Stimulated activated naive CD8-positive, alpha-beta T cell treated with anti-CD3 and anti-CD28 coated beads, Interleukin-15, amount 100 ng/mL, for 72 hours (primary cell): ENCODE results near the gene NQO2.

Experiments used
- ATAC-seq: fragments of 150-1000 bp; cut with Tn5 transposase; 2 replicates; pipeline ENCODE4 v1.10.0; 2021; ENCODE audit warnings: mild to moderate bottlenecking, moderate library complexity
- DNase-seq, 2 donors: peaks; one replicate each; pipeline ENCODE4 v3.0.0; 2021 to 2022
- H3K27ac Mint-ChIP-seq, 2 donors: one replicate each; pipeline ENCODE4 v1.8.0; 2022; ENCODE audit warnings: mild to moderate bottlenecking in 2 of 2, mixed read lengths in 2 of 2, moderate library complexity in 2 of 2
- H3K27me3 Mint-ChIP-seq: one replicate; pipeline ENCODE4 v1.8.0; 2022; ENCODE audit warnings: mixed read lengths
- H3K4me1 Mint-ChIP-seq: one replicate; pipeline ENCODE4 v1.8.0; 2022; ENCODE audit warnings: mild to moderate bottlenecking, mixed read lengths
- H3K4me3 Mint-ChIP-seq, 2 donors: one replicate each; pipeline ENCODE4 v1.8.0; 2022; ENCODE audit warnings: mild to moderate bottlenecking in 2 of 2, mixed read lengths in 2 of 2, moderate library complexity in 1 of 2
- H3K9me3 Mint-ChIP-seq, 2 donors: one replicate each; pipeline ENCODE4 v1.8.0; 2022; ENCODE audit warnings: mixed read lengths in 2 of 2

Gene NQO2

GRCh38 chr6:2977799-2978590 lies 21.7 kb upstream of the NQO2 start:
- H3K27me3 Mint-ChIP-seq: peaks cover 41% of the 10 kb centered on the region
- no peaks in the 10 kb centered on the region for H3K9me3 Mint-ChIP-seq
- H3K4me1 Mint-ChIP-seq: peaks cover 20% of the 10 kb centered on the region
- no peak for DNase-seq
- H3K4me3 Mint-ChIP-seq: no peak overlapping the region
- no peak for ATAC-seq
- H3K27ac Mint-ChIP-seq: no peak overlapping the region

- peaks cover 41% of the 10 kb centered on the region for H3K27me3 Mint-ChIP-seq
- H3K9me3 Mint-ChIP-seq: no peaks in the 10 kb centered on the region
- no peak overlapping the region for H3K4me3 Mint-ChIP-seq
- no peak for ATAC-seq
- H3K4me1 Mint-ChIP-seq: peaks cover 14% of the 10 kb centered on the region
- H3K27ac Mint-ChIP-seq: no peak overlapping the region
- DNase-seq: no peak
Measured at GRCh38 chr6:2978923-2979322, 20.8 kb upstream of the NQO2 start.

DNA sequence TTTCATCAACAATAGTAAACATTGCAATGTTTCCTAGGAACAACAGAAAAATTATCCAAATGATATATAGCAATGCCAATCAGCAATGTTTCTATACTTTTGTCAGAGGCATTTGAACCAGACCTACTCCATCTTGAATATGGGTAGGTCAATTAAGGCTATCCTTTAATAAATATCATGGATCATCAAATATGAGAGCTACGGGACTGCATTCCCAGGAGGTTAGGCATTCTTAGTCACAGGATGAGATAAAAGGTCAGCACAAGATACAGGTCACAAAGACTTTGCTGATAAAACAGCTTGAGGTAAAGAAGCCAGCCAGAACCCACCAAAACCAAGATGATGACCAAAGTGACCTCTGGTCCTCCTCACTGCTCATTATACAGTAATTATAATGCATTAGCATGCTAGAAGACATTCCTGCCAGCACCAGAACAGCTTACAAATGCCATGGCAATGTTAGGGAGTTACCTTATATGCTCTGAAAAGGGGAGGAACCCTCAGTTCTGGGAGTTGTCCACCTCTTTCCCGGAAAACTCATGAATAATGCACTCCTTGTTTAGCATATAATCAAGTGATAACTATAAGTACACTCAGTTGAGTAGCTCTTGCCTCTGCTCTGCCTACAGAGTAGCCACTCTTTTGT lies 19.8 kb upstream of the NQO2 start:
- no peak for ATAC-seq
- Mint-ChIP-seq H3K9me3 (no peaks in the 10 kb centered on the region), H3K27ac (no peak overlapping the region), H3K4me3 (no peak overlapping the region), H3K4me1 (peaks cover 8% of the 10 kb centered on the region), H3K27me3 (peaks cover 33% of the 10 kb centered on the region)
- DNase-seq: no peak

GRCh38 chr6:2980465-2980855 lies 19.2 kb upstream of the NQO2 start:
- Mint-ChIP-seq H3K27me3 (peaks cover 33% of the 10 kb centered on the region), H3K27ac (no peak overlapping the region), H3K4me1 (peaks cover 8% of the 10 kb centered on the region), H3K9me3 (no peaks in the 10 kb centered on the region), H3K4me3 (no peak overlapping the region)
- no peak for DNase-seq
- ATAC-seq: no peak

GRCh38 chr6:2982426-2983117 lies 17.1 kb upstream of the NQO2 start:
- Mint-ChIP-seq H3K27me3 (peaks cover 26% of the 10 kb centered on the region), H3K27ac (no peak overlapping the region), H3K9me3 (no peaks in the 10 kb centered on the region), H3K4me1 (peaks cover 14% of the 10 kb centered on the region), H3K4me3 (no peak overlapping the region)
- no peak for ATAC-seq
- DNase-seq: no peak

- H3K4me3 Mint-ChIP-seq: no peak overlapping the region
Measured at GRCh38 chr6:2984738-2985406, 14.8 kb upstream of the NQO2 start.

DNA sequence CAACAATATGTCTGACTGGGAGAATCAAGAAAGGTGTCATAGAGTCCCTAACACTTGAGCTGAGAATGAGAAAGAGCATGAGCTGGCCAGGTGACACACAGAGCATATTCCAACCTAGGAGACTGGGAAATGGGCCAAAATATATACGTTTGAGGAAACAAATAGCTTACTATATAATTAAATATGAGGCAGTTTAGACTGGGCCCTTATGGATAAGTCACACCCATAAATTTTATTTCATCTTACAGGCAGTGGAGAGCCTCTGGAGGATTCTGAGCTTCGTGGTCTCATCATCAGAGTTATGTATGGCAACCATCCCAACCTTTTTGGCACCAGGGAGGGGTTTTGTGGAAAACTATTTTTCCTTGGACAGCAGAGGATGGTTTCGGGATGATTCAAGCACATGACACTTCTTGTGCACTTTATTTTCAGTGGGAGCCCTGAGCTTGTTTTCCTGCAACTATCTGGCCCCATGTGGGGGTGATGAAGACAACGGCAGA lies 12.9 kb upstream of the NQO2 start:
- H3K4me1 Mint-ChIP-seq: peaks cover 24% of the 10 kb centered on the region
- no peak overlapping the region for H3K27ac Mint-ChIP-seq
- DNase-seq: no peak
- no peak overlapping the region for H3K4me3 Mint-ChIP-seq
- ATAC-seq: no peak
- H3K27me3 Mint-ChIP-seq: peaks cover 10% of the 10 kb centered on the region
- no peaks in the 10 kb centered on the region for H3K9me3 Mint-ChIP-seq

More at GRCh38 chr6:2984738-2985406, 14.8 kb upstream of the NQO2 start:
- H3K27ac Mint-ChIP-seq: no peak overlapping the region
- no peaks in the 10 kb centered on the region for H3K9me3 Mint-ChIP-seq
- ATAC-seq: no peak
- H3K4me1 Mint-ChIP-seq: peaks cover 24% of the 10 kb centered on the region
- DNase-seq: no peak
- peaks cover 18% of the 10 kb centered on the region for H3K27me3 Mint-ChIP-seq

- peaks cover 16% of the 10 kb centered on the region for H3K4me1 Mint-ChIP-seq
- peak overlapping the region; percentile 76 to 95 for H3K27ac Mint-ChIP-seq
- no peak for ATAC-seq
- peak overlapping the region; percentile 85 to 90 for H3K4me3 Mint-ChIP-seq
- DNase-seq: no peak
- H3K27me3 Mint-ChIP-seq: no peaks in the 10 kb centered on the region
- no peaks in the 10 kb centered on the region for H3K9me3 Mint-ChIP-seq
Measured at GRCh38 chr6:2988094-2988425, 11.6 kb upstream of the NQO2 start.

GRCh38 chr6:2988426-2989331 lies 11.0 kb upstream of the NQO2 start:
- peak; percentile 90 for ATAC-seq
- Mint-ChIP-seq H3K4me1 (peaks cover 16% of the 10 kb centered on the region), H3K4me3 (peak overlapping the region; percentile 85 to 90), H3K27me3 (no peaks in the 10 kb centered on the region), H3K9me3 (no peaks in the 10 kb centered on the region), H3K27ac (peak overlapping the region; percentile 76 to 100)
- DNase-seq: peak; percentile 88 to 91

- no peaks in the 10 kb centered on the region for H3K9me3 Mint-ChIP-seq
- no peaks in the 10 kb centered on the region for H3K27me3 Mint-ChIP-seq
- peak overlapping the region; percentile 85 to 90 for H3K4me3 Mint-ChIP-seq
- H3K4me1 Mint-ChIP-seq: peaks cover 16% of the 10 kb centered on the region
- peak; percentile 80 to 87 for DNase-seq
- ATAC-seq: peak; percentile 83
- peak overlapping the region; percentile 96 to 100 for H3K27ac Mint-ChIP-seq
Measured at GRCh38 chr6:2989332-2990247, 10.1 kb upstream of the NQO2 start.

DNA sequence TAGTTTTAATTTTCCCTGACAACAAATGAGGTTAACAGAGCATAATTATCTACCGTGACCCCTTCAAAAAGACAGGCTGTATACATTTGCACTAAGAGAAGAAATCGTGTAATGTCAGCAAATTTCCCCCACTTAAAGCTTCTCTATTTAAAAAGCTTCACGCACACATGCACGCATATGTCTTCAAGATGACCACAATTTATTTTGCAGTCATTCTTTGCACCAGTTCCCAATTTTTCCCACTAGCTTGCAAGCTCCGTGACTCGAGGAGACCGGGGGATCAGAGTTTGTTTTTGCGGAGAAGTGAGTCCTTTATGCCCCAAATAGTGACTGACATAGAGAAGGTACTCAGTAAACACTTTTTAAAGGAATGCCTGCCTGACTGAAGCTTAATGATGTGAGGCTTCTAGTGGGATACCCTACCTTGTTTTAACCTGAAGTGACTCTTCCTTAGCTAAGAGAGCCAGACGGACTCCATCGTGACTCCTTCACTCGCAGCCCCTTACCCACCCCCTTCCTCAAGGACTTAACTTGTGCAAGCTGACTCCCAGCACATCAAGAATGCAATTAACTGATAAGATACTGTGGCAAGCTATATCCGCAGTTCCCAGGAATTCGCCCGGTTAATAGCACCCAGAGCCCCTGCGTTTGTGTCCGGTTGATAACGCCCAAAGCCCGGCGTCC lies 9.3 kb upstream of the NQO2 start:
- no peaks in the 10 kb centered on the region for H3K9me3 Mint-ChIP-seq
- peaks cover 16% of the 10 kb centered on the region for H3K4me1 Mint-ChIP-seq
- no peaks in the 10 kb centered on the region for H3K27me3 Mint-ChIP-seq
- peak overlapping the region; percentile 85 to 90 for H3K4me3 Mint-ChIP-seq
- peak overlapping the region; percentile 96 to 100 for H3K27ac Mint-ChIP-seq
- DNase-seq (peak; percentile 10 to 37), ATAC-seq (no peak)

DNA sequence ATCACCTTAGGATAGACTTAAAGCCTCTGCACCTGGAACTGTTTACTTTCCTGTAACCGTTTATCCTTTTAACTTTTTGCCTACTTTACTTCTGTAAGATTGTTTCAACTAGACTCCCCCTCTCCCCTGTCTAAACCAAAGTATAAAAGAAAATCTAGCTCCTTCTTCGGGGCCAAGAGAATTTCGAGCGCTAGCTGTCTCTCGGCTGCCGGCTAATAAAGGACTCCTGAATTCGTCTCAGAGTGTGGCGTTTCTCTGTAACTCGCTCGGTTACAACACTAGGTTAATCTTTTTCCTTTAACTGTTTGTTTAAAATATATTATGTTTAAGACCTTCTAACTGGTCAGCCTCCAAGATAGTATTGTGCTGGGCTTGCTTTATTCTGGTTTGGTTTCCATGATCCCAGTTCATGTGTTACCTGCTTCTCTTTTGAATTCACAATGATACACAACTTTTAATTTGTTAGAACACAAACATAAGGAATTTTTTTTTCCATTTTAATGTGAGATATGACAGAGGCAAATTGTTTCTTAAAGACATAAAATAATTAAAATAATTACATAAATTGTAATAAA lies 8.7 kb upstream of the NQO2 start:
- Mint-ChIP-seq H3K4me3 (peak overlapping the region; percentile 85 to 90), H3K27ac (peak overlapping the region; percentile 96 to 100), H3K27me3 (no peaks in the 10 kb centered on the region), H3K9me3 (no peaks in the 10 kb centered on the region), H3K4me1 (peaks cover 16% of the 10 kb centered on the region)
- DNase-seq: no peak
- ATAC-seq: no peak

- no peak overlapping the region for H3K4me3 Mint-ChIP-seq
- peaks cover 12% of the 10 kb centered on the region for H3K4me1 Mint-ChIP-seq
- H3K27ac Mint-ChIP-seq: no peak overlapping the region
- ATAC-seq: no peak
- no peak for DNase-seq
- H3K27me3 Mint-ChIP-seq: no peaks in the 10 kb centered on the region
- H3K9me3 Mint-ChIP-seq: no peaks in the 10 kb centered on the region
Measured at GRCh38 chr6:2992330-2992979, 7.2 kb upstream of the NQO2 start.
